ENCODE data around the gene EYA4.

The EYA4 gene

DNA sequence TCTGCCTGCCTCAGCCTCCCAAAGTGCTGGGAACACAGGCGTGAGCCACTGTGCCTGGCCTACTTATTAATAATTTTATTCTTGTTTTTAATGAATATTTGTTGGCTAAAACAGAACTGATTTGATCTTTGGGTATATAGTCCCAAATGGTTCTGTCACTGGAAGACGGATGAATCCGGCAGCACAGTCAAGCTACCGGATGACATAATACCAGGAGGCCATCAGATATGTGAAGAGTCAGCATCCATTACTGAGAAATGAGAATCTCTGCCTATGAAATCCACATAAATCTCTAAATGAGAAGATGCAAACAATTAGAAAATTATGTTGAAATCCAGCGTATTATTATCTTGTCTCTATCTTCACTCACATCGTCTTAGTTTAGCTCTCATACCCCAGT lies 263.0 kb downstream of the EYA4 start:
- DNase-seq (ENCODE audit: low spot score): no peak
- TF ChIP-seq, protein P1, sequence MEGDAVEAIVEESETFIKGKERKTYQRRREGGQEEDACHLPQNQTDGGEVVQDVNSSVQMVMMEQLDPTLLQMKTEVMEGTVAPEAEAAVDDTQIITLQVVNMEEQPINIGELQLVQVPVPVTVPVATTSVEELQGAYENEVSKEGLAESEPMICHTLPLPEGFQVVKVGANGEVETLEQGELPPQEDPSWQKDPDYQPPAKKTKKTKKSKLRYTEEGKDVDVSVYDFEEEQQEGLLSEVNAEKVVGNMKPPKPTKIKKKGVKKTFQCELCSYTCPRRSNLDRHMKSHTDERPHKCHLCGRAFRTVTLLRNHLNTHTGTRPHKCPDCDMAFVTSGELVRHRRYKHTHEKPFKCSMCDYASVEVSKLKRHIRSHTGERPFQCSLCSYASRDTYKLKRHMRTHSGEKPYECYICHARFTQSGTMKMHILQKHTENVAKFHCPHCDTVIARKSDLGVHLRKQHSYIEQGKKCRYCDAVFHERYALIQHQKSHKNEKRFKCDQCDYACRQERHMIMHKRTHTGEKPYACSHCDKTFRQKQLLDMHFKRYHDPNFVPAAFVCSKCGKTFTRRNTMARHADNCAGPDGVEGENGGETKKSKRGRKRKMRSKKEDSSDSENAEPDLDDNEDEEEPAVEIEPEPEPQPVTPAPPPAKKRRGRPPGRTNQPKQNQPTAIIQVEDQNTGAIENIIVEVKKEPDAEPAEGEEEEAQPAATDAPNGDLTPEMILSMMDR (IDR thresholded peaks at IDR 0.05; ENCODE audit: extremely low read depth, missing control alignments): no peak

DNA sequence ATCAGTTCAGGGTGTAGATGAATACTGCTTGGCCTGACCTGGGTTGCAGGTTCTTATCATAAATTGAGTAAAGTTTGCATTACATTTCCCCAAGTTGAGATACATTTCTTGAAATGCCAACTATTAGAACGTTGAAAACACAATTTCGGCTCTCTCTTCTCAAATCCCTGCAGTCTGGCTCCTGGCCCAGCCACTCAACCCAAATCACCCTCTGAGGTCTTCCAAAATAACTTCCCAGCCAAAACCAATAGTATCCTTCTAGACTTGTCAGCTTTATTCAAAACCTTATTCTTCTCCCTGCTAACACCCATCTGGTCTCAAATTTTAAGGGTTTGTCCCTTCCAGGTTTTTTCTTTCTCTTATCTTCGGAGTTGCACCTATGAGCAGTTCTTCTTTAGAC lies 263.6 kb downstream of the EYA4 start:
- no peak for DNase-seq (ENCODE audit: low spot score)

DNA sequence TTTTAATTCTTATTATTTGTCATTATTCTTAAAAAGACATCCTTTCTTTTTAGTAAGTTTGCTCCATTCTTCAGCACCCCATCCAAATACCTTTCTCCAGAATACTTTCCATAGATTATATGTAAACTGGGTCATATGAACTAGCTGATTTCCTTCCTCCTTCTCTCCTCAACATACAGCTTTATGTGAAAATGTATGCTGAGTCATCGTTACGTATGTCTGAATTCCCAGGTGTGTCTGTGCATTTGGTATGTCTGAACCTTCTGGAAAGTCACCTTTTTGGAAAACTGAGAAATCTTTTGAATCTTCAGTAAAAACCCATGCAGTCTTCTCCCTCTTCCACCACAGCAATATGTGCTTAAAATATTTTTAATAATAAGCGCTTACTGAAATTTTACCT lies 264.5 kb downstream of the EYA4 start:
- TF ChIP-seq, protein P1 (IDR thresholded peaks at IDR 0.05; ENCODE audit: extremely low read depth, missing control alignments): no peak
- no peak for DNase-seq (ENCODE audit: low spot score)

More for the DNA sequence above, 263.6 kb downstream of the EYA4 start:
- TF ChIP-seq, protein P1 (IDR thresholded peaks at IDR 0.05; ENCODE audit: extremely low read depth, missing control alignments): no peak

DNA sequence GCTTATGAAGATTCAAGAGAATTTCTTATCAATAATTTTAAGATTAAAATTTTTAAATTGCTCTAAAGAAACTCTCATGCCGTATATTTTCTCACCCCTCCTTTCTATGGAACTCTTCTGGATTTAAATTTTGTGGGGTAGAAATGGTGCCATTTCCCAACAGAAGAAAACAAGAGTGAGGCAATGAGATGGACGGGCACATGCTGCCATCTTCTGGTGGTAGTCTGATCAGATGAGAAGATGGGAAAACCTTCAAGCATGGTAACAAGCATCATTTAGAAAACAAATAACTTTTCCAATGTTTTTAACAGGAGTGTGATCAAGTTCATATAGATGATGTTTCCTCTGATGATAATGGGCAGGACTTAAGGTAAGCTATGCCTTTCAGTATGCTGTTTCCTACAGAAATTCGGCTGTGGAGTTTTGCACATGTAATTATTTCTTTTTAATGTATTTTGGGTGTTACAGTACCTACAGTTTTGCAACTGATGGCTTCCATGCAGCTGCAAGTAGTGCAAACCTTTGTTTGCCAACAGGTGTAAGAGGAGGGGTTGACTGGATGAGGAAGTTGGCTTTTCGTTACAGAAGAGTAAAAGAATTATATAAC lies 271.4 kb downstream of the EYA4 start:
- peak; percentile 9 for DNase-seq (ENCODE audit: low spot score)
- TF ChIP-seq, protein P1 (IDR thresholded peaks at IDR 0.05; ENCODE audit: extremely low read depth, missing control alignments): peak; percentile 36

DNA sequence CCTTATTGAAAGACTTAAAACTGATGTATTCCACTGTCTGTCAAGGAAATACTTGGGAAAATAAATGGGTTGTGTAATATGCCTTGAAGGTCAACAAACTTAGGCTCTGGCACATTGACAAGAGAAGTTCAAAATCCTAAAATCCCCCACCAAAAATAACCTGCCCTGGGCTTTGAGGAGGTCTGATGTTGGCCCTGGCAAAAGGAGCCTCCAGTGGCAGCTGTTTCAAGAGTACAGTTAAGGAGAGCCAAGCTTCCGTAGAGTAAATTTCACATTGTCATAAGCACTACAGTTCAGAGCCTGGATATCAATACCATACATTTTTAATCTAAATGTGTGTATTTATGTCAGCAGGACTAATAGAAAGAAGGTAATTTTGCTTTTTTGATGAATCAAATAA lies 282.7 kb downstream of the EYA4 start:
- no peak for DNase-seq (ENCODE audit: low spot score)
- TF ChIP-seq, protein P1 (IDR thresholded peaks at IDR 0.05; ENCODE audit: extremely low read depth, missing control alignments): no peak

DNA sequence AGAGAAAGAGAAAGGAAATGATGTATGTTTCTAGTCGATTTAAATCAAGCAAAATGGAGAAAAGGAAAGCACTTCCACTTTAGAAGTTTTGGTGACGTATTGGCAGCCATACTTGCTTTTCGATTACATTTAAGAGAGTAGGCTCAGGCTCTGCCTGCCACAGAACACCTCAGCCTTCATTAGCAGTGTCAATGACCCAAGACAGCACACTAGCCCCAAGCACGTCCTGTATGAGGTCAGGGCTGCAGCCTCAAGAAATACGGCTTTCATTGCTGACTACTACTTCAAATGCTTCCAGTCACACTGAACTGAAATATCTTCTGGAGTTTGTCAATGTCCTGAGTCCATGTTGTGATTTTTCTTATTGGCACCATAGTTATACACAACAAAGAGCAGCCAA lies 285.3 kb downstream of the EYA4 start:
- TF ChIP-seq, protein P1 (IDR thresholded peaks at IDR 0.05; ENCODE audit: extremely low read depth, missing control alignments): no peak
- DNase-seq (ENCODE audit: low spot score): no peak

DNA sequence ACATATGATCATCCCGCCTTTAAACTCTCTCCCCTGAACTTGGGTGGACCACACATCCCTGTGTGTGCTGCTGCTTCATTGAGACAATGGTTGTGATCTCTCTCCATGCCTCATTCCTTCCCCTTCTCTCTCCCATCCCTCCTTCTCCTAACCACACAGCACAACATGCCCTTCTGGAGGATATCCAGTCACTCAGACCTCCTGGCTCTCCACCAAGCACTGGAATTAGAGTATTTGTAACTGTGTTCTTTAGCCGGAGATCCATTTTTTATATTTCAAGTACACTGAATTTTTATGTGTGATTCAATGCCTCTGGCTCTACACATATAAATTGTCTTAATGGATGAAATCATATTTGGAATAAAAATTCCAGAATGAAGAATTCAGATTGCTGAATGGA lies 287.4 kb downstream of the EYA4 start:
- DNase-seq (ENCODE audit: low spot score): no peak
- TF ChIP-seq, protein P1 (IDR thresholded peaks at IDR 0.05; ENCODE audit: extremely low read depth, missing control alignments): no peak
